Measurements from ENCODE around the gene DOK7.

The DOK7 gene

DNA sequence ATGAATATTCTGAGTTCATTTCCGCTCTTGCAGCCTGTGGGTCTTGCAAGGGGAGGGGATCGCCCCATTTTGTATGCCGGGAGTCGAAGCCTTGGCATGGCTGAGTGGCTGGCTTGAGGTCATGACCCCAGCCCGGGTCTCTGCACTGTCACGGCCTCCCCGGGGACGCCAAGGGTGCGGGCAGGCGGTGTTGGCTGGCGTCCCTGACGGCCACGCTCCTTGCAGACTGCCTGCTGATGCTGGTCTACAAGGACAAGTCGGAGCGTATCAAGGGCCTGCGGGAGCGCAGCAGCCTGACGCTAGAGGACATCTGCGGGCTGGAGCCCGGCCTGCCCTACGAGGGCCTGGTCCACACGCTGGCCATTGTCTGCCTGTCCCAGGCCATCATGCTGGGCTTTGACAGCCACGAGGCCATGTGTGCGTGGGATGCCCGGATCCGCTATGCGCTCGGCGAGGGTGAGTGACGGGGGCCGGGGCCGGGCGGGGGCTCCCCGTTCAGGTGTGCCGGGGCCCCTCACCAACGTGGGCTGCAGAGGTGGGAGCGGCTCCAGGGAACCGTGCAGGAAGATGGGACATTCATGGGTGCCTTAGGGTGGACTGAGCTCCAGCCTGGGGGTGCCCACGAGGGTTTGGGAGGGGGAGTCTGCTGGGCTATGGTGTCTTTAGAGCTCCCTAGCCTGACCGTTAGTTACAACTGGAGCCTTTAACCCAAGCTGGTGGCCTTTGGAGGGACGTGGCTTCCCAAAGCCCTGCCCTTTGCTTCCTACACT is 10.3 kb downstream of the DOK7 start:
- TF ChIP-seq, protein P1, sequence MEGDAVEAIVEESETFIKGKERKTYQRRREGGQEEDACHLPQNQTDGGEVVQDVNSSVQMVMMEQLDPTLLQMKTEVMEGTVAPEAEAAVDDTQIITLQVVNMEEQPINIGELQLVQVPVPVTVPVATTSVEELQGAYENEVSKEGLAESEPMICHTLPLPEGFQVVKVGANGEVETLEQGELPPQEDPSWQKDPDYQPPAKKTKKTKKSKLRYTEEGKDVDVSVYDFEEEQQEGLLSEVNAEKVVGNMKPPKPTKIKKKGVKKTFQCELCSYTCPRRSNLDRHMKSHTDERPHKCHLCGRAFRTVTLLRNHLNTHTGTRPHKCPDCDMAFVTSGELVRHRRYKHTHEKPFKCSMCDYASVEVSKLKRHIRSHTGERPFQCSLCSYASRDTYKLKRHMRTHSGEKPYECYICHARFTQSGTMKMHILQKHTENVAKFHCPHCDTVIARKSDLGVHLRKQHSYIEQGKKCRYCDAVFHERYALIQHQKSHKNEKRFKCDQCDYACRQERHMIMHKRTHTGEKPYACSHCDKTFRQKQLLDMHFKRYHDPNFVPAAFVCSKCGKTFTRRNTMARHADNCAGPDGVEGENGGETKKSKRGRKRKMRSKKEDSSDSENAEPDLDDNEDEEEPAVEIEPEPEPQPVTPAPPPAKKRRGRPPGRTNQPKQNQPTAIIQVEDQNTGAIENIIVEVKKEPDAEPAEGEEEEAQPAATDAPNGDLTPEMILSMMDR (IDR thresholded peaks at IDR 0.05) = no peak

- TF ChIP-seq, protein P1 (IDR thresholded peaks at IDR 0.05) = no peak
These were observed 11.1 kb downstream of the DOK7 start for GRCh38 chr4:3473996-3474765.

DNA sequence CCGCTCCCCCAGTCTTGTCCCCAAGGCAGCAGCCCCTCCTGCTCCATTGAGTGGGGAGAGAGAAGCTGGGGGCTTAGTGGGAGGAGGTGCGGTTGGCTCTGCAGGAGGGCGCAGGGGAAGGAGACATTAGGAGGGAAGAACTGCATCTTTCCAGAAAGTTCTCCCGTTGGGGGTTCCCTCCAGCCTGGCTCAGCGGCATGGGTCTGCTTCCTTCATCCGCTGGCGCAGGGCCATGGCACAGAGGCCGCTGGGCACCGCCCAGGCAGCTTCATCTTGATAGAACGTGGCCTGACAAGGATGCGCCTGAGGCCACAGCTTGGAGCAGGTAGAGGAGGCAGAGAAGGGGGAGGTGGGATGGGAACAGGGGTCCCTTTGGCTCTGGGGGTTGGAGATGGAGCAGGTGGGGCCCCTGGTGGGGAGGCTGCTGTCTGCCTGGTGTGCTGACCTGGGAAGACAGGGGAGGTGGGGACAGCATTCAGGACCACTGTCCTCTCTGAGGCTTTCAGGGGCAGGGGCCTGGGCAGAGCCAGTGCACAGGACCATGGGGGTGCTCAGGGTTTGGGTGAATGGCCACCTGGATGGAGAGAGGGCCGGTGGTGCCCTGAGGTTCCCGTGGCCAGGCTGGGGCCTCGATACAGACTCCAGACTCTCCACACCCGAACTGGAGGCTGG is 12.1 kb downstream of the DOK7 start:
- TF ChIP-seq, protein P1 (IDR thresholded peaks at IDR 0.05) = no peak

- TF ChIP-seq, protein P1 (IDR thresholded peaks at IDR 0.05) = no peak
These were observed 12.7 kb downstream of the DOK7 start for GRCh38 chr4:3475713-3476260.

- TF ChIP-seq, protein P1 (IDR thresholded peaks at IDR 0.05) = no peak
These were observed 13.2 kb downstream of the DOK7 start for GRCh38 chr4:3476341-3476747.

- TF ChIP-seq, protein P1 (IDR thresholded peaks at IDR 0.05) = no peak
These were observed 14.0 kb downstream of the DOK7 start for GRCh38 chr4:3476936-3477749.

All from LNCAP (cell line).